Endothelial cell of umbilical vein (primary cell): ENCODE results near the gene MRPL24. TPM values are rescaled to one million over a fixed set of nuclear protein-coding genes. Genes with fewer than 3 reads are reported as not detected.

ENCODE experiments used
- BruUV-seq: library from RNA; stranded (reverse); fragments of 400-500 nt; replicated peaks from 2 replicates; lab custom pipeline; 2021; lab: Mats Ljungman, UMichigan
- CTCF ChIA-PET: fragments of 300-600, 350-600 bp; sonication (Branson Sonifier 250); formaldehyde crosslinking; loops from one replicate; lab custom pipeline; 2021; ENCODE audit warnings: antibody characterized with exemption, inconsistent platforms; lab: Charles Lee
- POLR2A ChIA-PET: fragments of 300-600, 350-600 bp; sonication (Branson Sonifier 250); formaldehyde crosslinking; loops from one replicate; lab custom pipeline; 2021; ENCODE audit warnings: antibody characterized with exemption, inconsistent platforms; lab: Charles Lee
- DNase-seq: peaks from one replicate; pipeline ENCODE4 v3.0.0-alpha.2; 2011; ENCODE audit warnings: low read depth, low spot score
- FAIRE-seq: peaks from 2 replicates; lab custom pipeline; 2011; peaks lifted over from hg19 to GRCh38; lab: Jason Lieb, UNC
- H2AFZ ChIP-seq: 2 replicates; pipeline ENCODE4 v1.6.0; 2012; ENCODE audit warnings: low read depth, low read length, control low read depth, inconsistent platforms
- H3K27ac ChIP-seq: 2 replicates; pipeline ENCODE4 v1.5.1; 2011; ENCODE audit warnings: low read depth, mild to moderate bottlenecking, control low read depth, low read length, moderate library complexity; ENCODE audit not compliant: insufficient read depth
- H3K27me3 ChIP-seq, 2 experiments: 2 replicates each; pipeline versions ENCODE4 v1.6.0 to v1.6.1; 2011; ENCODE audit warnings: low read length in 2 of 2, mixed read lengths in 1 of 2; ENCODE audit not compliant: control insufficient read depth in 2 of 2, insufficient read depth in 2 of 2
- H3K36me3 ChIP-seq, 2 experiments: 2 replicates in 1 of 2; 3 replicates in 1 of 2; pipeline ENCODE4 v1.5.1; 2011; ENCODE audit warnings: low read length in 2 of 2, mild to moderate bottlenecking in 1 of 2, moderate library complexity in 1 of 2; ENCODE audit not compliant: control insufficient read depth in 2 of 2, insufficient read depth in 2 of 2; ENCODE audit errors: extremely low read depth in 1 of 2
- H3K4me1 ChIP-seq: 3 replicates; pipeline ENCODE4 v1.5.1; 2011; ENCODE audit warnings: mild to moderate bottlenecking, low read length; ENCODE audit not compliant: control insufficient read depth, insufficient read depth; ENCODE audit errors: extremely low read depth
- H3K4me2 ChIP-seq: 2 replicates; pipeline ENCODE4 v1.6.1; 2011; ENCODE audit warnings: low read length, control low read depth, mixed read lengths; ENCODE audit not compliant: insufficient read depth
- H3K4me3 ChIP-seq, 3 experiments: fragments of 200-600 bp in 1 of 3; sonication (generic), shearing (Covaris generic) in 1 of 3; replicated peaks in 1 of 3; 2 replicates each; pipeline ENCODE4 v1.5.1; 2011 to 2016; ENCODE audit warnings: control low read depth in 3 of 3, low read length in 3 of 3, mild to moderate bottlenecking in 2 of 3, inconsistent platforms in 1 of 3, low read depth in 1 of 3, moderate library complexity in 1 of 3; ENCODE audit not compliant: insufficient read depth in 1 of 3
- H3K79me2 ChIP-seq: 2 replicates; pipeline ENCODE4 v1.6.0; 2012; ENCODE audit warnings: low read length, inconsistent platforms; ENCODE audit not compliant: control insufficient read depth, insufficient read depth
- H3K9ac ChIP-seq: replicated peaks from 2 replicates; pipeline ENCODE3; 2011; ENCODE audit warnings: low read length, control low read depth; ENCODE audit not compliant: insufficient read depth; ENCODE audit errors: extremely low read depth
- H3K9me1 ChIP-seq: replicated peaks from 3 replicates; pipeline ENCODE4 v1.6.0; 2011; ENCODE audit warnings: mild to moderate bottlenecking, low read length; ENCODE audit not compliant: control insufficient read depth, insufficient read depth; ENCODE audit errors: extremely low read depth
- H3K9me3 ChIP-seq: replicated peaks from 2 replicates; pipeline ENCODE4 v1.5.1; 2012; ENCODE audit warnings: low read length, inconsistent platforms; ENCODE audit not compliant: control insufficient read depth, insufficient read depth
- H4K20me1 ChIP-seq: replicated peaks from 2 replicates; pipeline ENCODE3; 2011; ENCODE audit warnings: mild to moderate bottlenecking, low read length; ENCODE audit not compliant: control insufficient read depth, insufficient read depth; ENCODE audit errors: extremely low read depth
- CTCF ChIP-seq, 2 donors: IDR thresholded peaks; 1 replicate in 1 of 2; 2 replicates in 1 of 2; pipeline ENCODE4 v1.5.1; 2011; ENCODE audit warnings: low read length in 2 of 2, mild to moderate bottlenecking in 2 of 2, moderate library complexity in 2 of 2, control low read depth in 1 of 2, inconsistent platforms in 1 of 2, low read depth in 1 of 2; ENCODE audit not compliant: insufficient read depth in 1 of 2; ENCODE audit errors: extremely low read depth in 1 of 2
- EZH2 ChIP-seq: IDR thresholded peaks from 2 replicates; pipeline ENCODE4 v1.6.1; 2012; ENCODE audit warnings: borderline replicate concordance, low read depth, mild to moderate bottlenecking, moderate library complexity, low read length, inconsistent platforms; ENCODE audit not compliant: severe bottlenecking
- FOS ChIP-seq: IDR thresholded peaks from 2 replicates; pipeline ENCODE4 v1.6.1; 2011; ENCODE audit warnings: mild to moderate bottlenecking, low read length, moderate library complexity, borderline replicate concordance; ENCODE audit not compliant: insufficient read depth
- GATA2 ChIP-seq: IDR thresholded peaks from 2 replicates; pipeline ENCODE4 v1.7.0; 2011; ENCODE audit warnings: low read depth, mild to moderate bottlenecking, moderate library complexity, mixed read lengths, low read length; ENCODE audit not compliant: insufficient read length, insufficient read depth
- JUN ChIP-seq: IDR thresholded peaks from 2 replicates; pipeline ENCODE4 v1.6.1; 2011; ENCODE audit warnings: borderline replicate concordance, low read depth; ENCODE audit not compliant: insufficient read length, insufficient read depth
- MAX ChIP-seq: IDR thresholded peaks from 2 replicates; pipeline ENCODE4 v1.6.1; 2011; ENCODE audit not compliant: insufficient read depth, insufficient read length
- MYC ChIP-seq: IDR thresholded peaks from one replicate; pipeline ENCODE4 v1.6.1; 2011; ENCODE audit warnings: mild to moderate bottlenecking, low read depth, low read length
- POLR2A ChIP-seq: IDR thresholded peaks from 2 replicates; pipeline ENCODE4 v1.6.1; 2012; ENCODE audit warnings: low read depth, mild to moderate bottlenecking, control low read depth, low read length
- POLR2AphosphoS5 ChIP-seq: IDR thresholded peaks from 2 replicates; pipeline ENCODE4 v1.6.1; 2012; ENCODE audit warnings: low read depth, mild to moderate bottlenecking, control low read depth, low read length, moderate library complexity; ENCODE audit not compliant: insufficient read depth
- dilution Hi-C: fragments of 300-500 bp; cut with MboI; formaldehyde crosslinking; loops from one replicate; pipeline ENCODE4 v1.15.0; 2019; ENCODE audit warnings: low sequenced_read_pairs; ENCODE audit not compliant: extremely low pct_ligation_motif_present
- intact Hi-C: fragments of 100-400 bp; cut with micrococcal nuclease; formaldehyde crosslinking; loops from one replicate; pipeline ENCODE4 v1.10.0; 2022
- polyA plus RNA-seq, 4 experiments: library from polyadenylated mRNA; depleted of rRNA in 3 of 4; stranded (reverse) in 3 of 4; unstranded in 1 of 4; fragments of >200 nt; gene quantifications; 2 replicates each; pipeline versions ENCODE4 v1.2.1 to v1.2.3, GENCODE V29; 2011 to 2012; ENCODE audit warnings: missing spikeins in 1 of 4
- total RNA-seq: library from RNA; stranded (reverse); gene quantifications from 2 replicates; pipeline ENCODE4 v1.2.3, GENCODE V29; 2021

Gene MRPL24
- total and polyA plus RNA-seq, 2 donors (not counting 3 experiments of a cell fraction or from before 2014, with no cell fraction given): 47.9 to 77.7 TPM

- Histone ChIP-seq H2AFZ (no peak overlapping the region), H3K4me2 (no peak overlapping the region), H3K4me3 (no peak overlapping the region), H3K27me3 (peaks cover 14 to 24% of the 10 kb centered on the region in 2 experiments), H3K79me2 (no peaks in the 10 kb centered on the region), H3K9me3 (no peaks in the 10 kb centered on the region), H4K20me1 (no peaks in the 10 kb centered on the region), H3K36me3 (no peaks in the 10 kb centered on the region), H3K9me1 (no peaks in the 10 kb centered on the region), H3K4me1 (no peaks in the 10 kb centered on the region), H3K27ac (no peak overlapping the region), H3K9ac (no peak overlapping the region)
- ChIA-PET CTCF (interaction anchor here (0.6 to 16.7 kb wide), 67 partner anchors 12 to 400 kb away, joined by 3 to 546 read pairs (median 5); partner anchors contain the start of genes CRABP2, HAPLN2, HDGF and INSRR), POLR2A (interaction anchor here (0.9 to 1.1 kb wide), 2 partner anchors 14 to 36 kb away, joined by 3 to 6 read pairs; no protein-coding TSS in a partner anchor)
- TF ChIP-seq CTCF (IDR thresholded peaks at IDR 0.05; ENCODE audit: extremely low read depth in 1 of 2, insufficient read depth in 1 of 2, low read depth in 1 of 2, low read length in 2 of 2): no peak
- TF ChIP-seq FOS: no peak
- no peak for TF ChIP-seq JUN
- TF ChIP-seq GATA2: no peak
- no peak for TF ChIP-seq EZH2
- TF ChIP-seq MYC: no peak
- TF ChIP-seq MAX: no peak
- no peak for TF ChIP-seq POLR2A
- TF ChIP-seq POLR2AphosphoS5: no peak
- DNase-seq (peak; percentile 58), FAIRE-seq (no peak)
- BruUV-seq: no TSS peak
- dilution Hi-C loops (no loop called here), intact Hi-C loops (loop anchor here (1.0 kb wide), 6 partner anchors 15 to 237 kb away; partner anchors contain the start of genes CRABP2, NTRK1 and PRCC)
Observed at GRCh38 chr1:156689953-156690674, 50.8 kb downstream of the MRPL24 start.
